HG02973 (cell line): ENCODE results near the gene LRRC61.

Experiments used
- ATAC-seq: cut with Tn5 transposase; IDR thresholded peaks from one replicate; pipeline ENCODE4 v1.9.1; 2021; ENCODE audit warnings: moderate library complexity; ENCODE audit not compliant: unreplicated experiment

LRRC61 gene

GRCh38 chr7:150346922-150347321, 23.8 kb downstream of the LRRC61 start:
- no peak for ATAC-seq

DNA sequence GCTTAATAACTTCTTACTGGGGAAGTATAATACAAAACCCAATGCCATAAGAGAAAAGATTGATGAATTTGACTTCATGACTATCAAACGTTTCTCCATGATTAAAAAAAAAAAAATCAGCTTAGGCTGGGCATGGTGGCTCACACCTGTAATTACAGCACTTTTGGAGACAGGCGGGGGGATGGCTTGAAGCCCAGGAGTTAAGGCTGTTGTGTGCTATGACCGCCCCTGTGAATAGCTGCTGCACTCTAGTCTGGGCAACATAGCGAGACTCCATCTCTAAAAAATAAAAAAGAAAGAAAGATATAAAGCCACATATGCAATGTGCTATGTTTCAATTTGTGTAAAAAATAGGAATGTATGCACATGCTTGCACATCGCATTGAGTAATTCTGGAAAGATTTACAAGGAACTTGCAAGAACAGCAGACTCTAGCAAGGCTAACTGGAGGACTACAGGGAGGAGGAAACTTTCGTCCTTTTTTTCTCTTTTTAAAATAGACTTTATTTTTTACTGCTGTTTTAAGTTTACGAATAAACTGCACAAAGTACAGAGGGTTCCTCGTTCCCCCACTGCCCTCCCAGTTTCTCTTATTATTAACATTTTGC, 28.5 kb downstream of the LRRC61 start:
- ATAC-seq = no peak

DNA sequence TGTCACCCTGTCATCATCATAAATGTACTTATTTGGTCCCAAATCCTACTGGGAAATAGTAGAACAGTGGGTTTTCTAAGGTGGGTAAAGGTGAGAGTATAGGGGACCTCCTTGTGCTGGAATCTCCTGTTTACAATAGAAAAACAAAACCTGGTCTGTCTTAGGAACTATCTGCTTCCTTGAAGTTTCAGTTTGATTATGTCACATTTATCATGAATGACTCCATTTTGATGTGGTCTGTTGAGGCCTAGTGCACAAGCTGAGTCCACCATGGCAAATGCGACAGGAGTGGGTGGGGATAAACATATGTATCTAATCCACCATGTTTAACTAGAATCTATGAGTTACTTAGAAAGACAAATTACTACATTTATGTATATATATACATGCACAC, 32.5 kb downstream of the LRRC61 start:
- ATAC-seq = no peak

- no peak for ATAC-seq
Observed at GRCh38 chr7:150356265-150356897, 33.2 kb downstream of the LRRC61 start.

GRCh38 chr7:150357270-150357669, 34.1 kb downstream of the LRRC61 start:
- ATAC-seq = no peak

GRCh38 chr7:150357771-150358427, 34.7 kb downstream of the LRRC61 start:
- ATAC-seq = no peak

- no peak for ATAC-seq
Observed at GRCh38 chr7:150358433-150358832, 35.3 kb downstream of the LRRC61 start.

GRCh38 chr7:150358988-150359621, 36.0 kb downstream of the LRRC61 start:
- no peak for ATAC-seq

GRCh38 chr7:150359622-150360362, 36.6 kb downstream of the LRRC61 start:
- ATAC-seq = no peak

DNA sequence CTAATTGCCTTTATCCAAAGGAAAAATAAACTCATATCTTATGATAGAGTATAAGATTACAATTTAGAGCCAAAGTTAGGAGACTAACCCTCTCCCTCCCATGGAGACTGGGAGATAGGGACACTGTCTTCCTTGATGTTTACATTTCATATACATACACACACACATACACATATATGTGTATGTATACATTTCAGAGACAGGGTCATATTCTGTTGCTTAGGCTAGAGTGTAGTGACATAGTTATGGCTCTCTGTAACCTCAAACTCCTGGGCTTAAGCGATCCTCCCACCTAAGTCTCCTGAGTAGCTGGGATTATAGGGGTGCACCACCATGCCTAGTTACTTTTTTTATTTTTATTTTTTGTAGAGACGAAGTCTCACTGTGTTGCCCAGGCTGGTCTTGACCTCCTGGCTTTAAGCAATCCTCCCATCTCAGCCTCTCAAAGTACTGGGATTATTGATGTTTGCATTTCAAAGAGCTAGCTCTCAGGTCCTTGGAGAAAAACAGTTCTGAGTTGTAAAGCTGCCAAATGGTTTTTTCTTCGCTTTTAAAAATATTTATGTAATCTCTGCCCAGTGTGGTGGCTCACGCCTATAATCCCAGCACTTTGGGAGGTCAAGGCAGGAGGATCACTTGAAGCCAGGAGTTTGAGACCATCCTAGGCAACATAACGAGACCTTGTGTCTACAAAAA, 37.4 kb downstream of the LRRC61 start:
- ATAC-seq = no peak

- ATAC-seq = no peak
Observed at GRCh38 chr7:150361402-150361801, 38.2 kb downstream of the LRRC61 start.

DNA sequence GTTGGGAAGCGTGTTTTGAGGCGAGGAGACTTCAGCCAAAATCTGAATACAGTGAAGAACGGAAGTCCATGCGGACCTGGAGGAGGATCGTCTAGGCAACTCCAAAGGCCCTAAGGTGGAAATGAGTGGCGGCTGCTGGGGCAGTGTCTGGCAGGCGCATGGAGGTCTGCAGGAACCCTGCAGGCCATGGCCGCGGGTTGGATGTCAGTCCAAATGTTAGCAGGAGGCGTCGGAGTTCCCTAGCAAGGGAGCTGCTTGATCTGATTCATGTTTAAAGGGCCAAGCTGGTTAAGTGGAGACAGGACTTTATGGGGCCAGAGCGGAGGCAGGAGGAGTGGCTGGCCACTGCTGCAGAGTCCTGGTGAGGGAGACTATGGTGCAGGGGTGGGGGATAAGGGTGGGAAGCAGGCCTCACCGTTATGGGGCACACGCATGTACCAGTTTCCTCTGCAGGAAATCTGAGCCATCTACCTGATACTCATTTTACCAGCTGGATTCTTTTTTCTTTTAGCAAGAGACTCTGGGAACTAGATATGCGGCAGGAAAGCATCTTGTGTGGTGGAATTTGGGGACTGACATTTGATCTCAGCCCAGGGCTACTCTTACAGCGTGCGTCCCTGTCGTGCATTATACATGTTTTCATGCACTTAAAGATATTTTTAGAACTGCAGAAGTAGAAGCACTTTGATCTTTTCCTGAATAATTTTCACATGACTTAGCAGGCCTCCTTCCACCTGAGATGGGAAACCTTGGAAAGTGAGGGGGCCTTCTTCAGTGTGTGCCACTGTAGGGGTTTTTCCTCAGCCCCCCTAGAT, 38.9 kb downstream of the LRRC61 start:
- no peak for ATAC-seq

- no peak for ATAC-seq
Observed at GRCh38 chr7:150363370-150363769, 40.2 kb downstream of the LRRC61 start.

GRCh38 chr7:150363872-150364271, 40.7 kb downstream of the LRRC61 start:
- ATAC-seq = peak; percentile 32

DNA sequence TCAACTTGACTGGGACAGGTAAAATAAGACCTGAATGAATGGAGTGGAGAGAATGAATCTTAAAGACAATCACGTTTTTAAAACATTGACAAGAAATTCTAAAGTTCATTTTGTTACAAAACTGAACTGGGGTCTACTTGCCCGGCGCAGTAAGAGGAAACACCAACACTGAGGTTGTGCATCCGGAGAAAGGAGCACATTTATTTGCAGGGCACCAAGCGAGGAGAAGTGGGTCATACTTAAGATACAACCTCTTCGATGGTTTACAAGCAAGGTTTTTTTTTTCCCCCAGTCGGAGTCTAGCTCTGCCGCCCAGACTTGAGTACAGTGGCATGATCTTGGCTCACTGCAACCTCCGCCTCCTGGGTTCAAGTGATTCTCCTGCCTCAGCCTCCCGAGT, 42.0 kb downstream of the LRRC61 start:
- no peak for ATAC-seq

DNA sequence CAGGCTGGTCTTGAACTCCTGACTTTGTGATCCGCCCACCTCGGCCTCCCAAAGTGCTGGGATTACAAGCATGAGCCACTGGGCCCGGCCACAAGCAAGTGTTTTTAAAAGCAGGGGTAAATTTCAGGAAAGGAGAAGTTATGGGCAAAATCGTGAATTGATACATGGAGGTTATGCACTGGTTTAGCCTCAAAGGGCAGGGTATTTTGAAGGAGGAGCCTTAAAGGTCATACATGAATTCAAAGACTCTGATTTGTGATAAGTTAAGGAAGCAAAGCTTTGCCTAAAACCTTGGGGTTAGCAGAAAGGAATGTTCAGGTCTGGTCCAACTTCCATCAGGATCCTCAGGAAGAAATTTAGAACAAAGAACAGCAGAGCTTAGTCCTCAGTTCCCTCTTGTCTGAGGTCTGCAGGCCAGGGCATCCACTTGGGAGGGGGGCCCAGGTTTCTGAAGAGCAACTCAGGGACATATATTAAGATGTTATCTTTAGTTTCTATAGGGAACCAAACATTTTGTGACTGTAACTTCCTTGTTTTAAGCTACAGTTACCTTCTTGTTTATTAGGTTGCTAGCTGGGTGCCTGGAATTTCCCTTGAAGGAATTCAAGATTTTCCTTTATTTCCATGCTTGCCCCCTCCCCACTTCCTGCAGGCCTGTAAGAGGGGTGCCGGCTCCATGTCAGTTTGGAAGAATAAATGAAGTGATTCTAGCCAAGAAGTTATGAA, 42.7 kb downstream of the LRRC61 start:
- ATAC-seq = no peak

DNA sequence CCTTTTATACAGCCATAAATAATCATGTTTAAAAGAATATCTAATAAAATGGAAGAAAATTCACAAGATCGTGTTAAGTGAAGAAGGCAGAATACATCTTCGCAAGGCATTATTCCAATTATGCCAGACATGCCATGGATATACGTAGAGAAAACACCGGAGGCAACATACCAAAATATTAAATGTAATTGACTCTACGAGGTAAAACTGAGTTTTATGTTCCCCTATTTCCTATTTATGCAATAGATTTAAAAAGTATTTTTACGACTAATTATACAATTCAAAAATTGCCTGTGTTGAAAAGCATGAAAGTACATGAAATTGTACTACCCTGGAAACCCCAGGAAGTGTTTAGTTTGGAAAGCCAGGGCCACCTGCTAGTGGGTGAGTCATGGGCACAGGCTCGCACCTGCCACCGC, 44.5 kb downstream of the LRRC61 start:
- no peak for ATAC-seq

GRCh38 chr7:150368096-150368883, 45.1 kb downstream of the LRRC61 start, which contains the start of gene REPIN1:
REPIN1 (plus strand) TSS chr7:150368822; CDS start chr7:150369712, 890 bp downstream.
- peak; percentile 33 for ATAC-seq
